ENCODE data around the gene PRDX5.
A peak's percentile ranks its signal among the peaks of the same experiment; 100 is the strongest.

PRDX5 gene

GRCh38 chr11:64313491-64314145 lies 4.3 kb upstream of the PRDX5 start:
- H3K36me3 ChIP-seq (ENCODE audit: control insufficient read depth in 2 of 2, insufficient read depth in 1 of 2, low read length in 2 of 2): peaks cover 0 to 31% of the 10 kb centered on the region in 2 experiments; a peak in 1 of 3 replicates
- CTCF ChIA-PET: interaction anchor here (1.6 to 2.2 kb wide), 2 partner anchors 9 to 41 kb away, joined by 5 to 7 read pairs; no protein-coding TSS in a partner anchor
- H3K27ac ChIP-seq (ENCODE audit: extremely low read depth, low read depth, low read length): no peak overlapping the region
- no peaks in the 10 kb centered on the region for H3K4me1 ChIP-seq (ENCODE audit: control insufficient read depth, insufficient read depth, low read length)
- POLR2A ChIA-PET: interaction anchor here (0.7 kb wide), 1 partner anchor 109 kb away, joined by 3 read pairs; no protein-coding TSS in a partner anchor
- H3K9me3 ChIP-seq (ENCODE audit: control insufficient read depth, insufficient read depth, low read depth, low read length): no peaks in the 10 kb centered on the region
- H3K4me3 ChIP-seq (ENCODE audit: low read depth, low read length): no peak overlapping the region
- TF ChIP-seq ZNF214 (tag by site-specific recombination; IDR thresholded peaks at IDR 0.05; ENCODE audit: borderline replicate concordance) (no peak), ZNF776 (tag by site-specific recombination; IDR thresholded peaks at IDR 0.05; ENCODE audit: borderline replicate concordance) (no peak), ZNF423 (tag by site-specific recombination; IDR thresholded peaks at IDR 0.05) (no peak), ZNF530 (tag by site-specific recombination; IDR thresholded peaks at IDR 0.05; ENCODE audit: low read depth) (no peak), SP2 (tag by site-specific recombination; IDR thresholded peaks at IDR 0.05) (0 out of 2 replicates have a peak, but pooled peaks have one; percentile 22), ZNF513 (tag by site-specific recombination; IDR thresholded peaks at IDR 0.05) (no peak), GLI4 (tag by site-specific recombination; IDR thresholded peaks at IDR 0.05) (no peak), ZNF549 (tag by site-specific recombination; IDR thresholded peaks at IDR 0.05) (no peak), REST (tag by site-specific recombination; IDR thresholded peaks at IDR 0.05) (no peak), ZIC2 (tag by site-specific recombination; IDR thresholded peaks at IDR 0.05) (peak; percentile 92), ZNF223 (tag by site-specific recombination; IDR thresholded peaks at IDR 0.05) (no peak), ZBTB8A (tag by site-specific recombination; IDR thresholded peaks at IDR 0.05) (no peak), MYNN (tag by site-specific recombination; IDR thresholded peaks at IDR 0.05; ENCODE audit: borderline replicate concordance) (no peak), ZNF777 (tag by site-specific recombination; IDR thresholded peaks at IDR 0.05; ENCODE audit: borderline replicate concordance) (no peak), ZBTB48 (tag by site-specific recombination; IDR thresholded peaks at IDR 0.05) (no peak), OVOL3 (tag by site-specific recombination; IDR thresholded peaks at IDR 0.05) (no peak), ZNF404 (tag by site-specific recombination; IDR thresholded peaks at IDR 0.05) (no peak), ZNF518A (tag by site-specific recombination; conservative IDR thresholded peaks at IDR 0.05; ENCODE audit: low read depth) (no peak), ZNF692 (tag by site-specific recombination; IDR thresholded peaks at IDR 0.05) (no peak), ZNF138 (tag by site-specific recombination; IDR thresholded peaks at IDR 0.05; ENCODE audit: borderline replicate concordance) (no peak), ZNF211 (tag by site-specific recombination; IDR thresholded peaks at IDR 0.05; ENCODE audit: low read depth) (no peak), ZNF221 (tag by site-specific recombination; IDR thresholded peaks at IDR 0.05; ENCODE audit: borderline replicate concordance) (no peak), AEBP2 (tag by site-specific recombination; IDR thresholded peaks at IDR 0.05; ENCODE audit: borderline replicate concordance) (no peak)

Measured in HEK293 (cell line).